Kidney epithelial cell (primary cell): ENCODE results near the gene ZNF141. TPM values are rescaled to one million over a fixed set of nuclear protein-coding genes. Genes with fewer than 3 reads are reported as not detected.
"Not testable (repeated sequence)": the region's sequence is repeated elsewhere in the genome, so short reads cannot be mapped to it uniquely, and the experiment has no call there.

Experiments
- DNase-seq: peaks from one replicate; pipeline ENCODE4 v3.0.0-alpha.2; 2010; ENCODE audit warnings: low read depth
- H3K27me3 ChIP-seq: 2 replicates; pipeline ENCODE4 v1.6.0; 2011; ENCODE audit warnings: low read length; ENCODE audit not compliant: control insufficient read depth, insufficient read depth
- H3K36me3 ChIP-seq: 2 replicates; pipeline ENCODE4 v1.5.1; 2011; ENCODE audit warnings: low read length; ENCODE audit not compliant: control insufficient read depth, insufficient read depth
- H3K4me3 ChIP-seq: 2 replicates; pipeline ENCODE4 v1.5.1; 2011; ENCODE audit warnings: low read depth, mild to moderate bottlenecking, control low read depth, low read length
- CTCF ChIP-seq: IDR thresholded peaks from 2 replicates; pipeline ENCODE4 v1.5.1; 2011; ENCODE audit warnings: mild to moderate bottlenecking, moderate library complexity, low read length, control low read depth, inconsistent platforms; ENCODE audit not compliant: insufficient read depth, poor library complexity, severe bottlenecking
- total RNA-seq: library from RNA; depleted of rRNA; stranded (reverse); fragments of >200 nt; gene quantifications from 2 replicates; pipeline ENCODE4 v1.2.3, GENCODE V29; 2015

Gene ZNF141
- 8.4 and 10.6 TPM in 2 replicates for total RNA-seq

GRCh38 chr4:337143-337931 is at the start of gene ZNF141:
Gene ZNF141 (plus strand): TSS chr4:337814. CDS start chr4:337984, 170 bp downstream.
- peak within 1 kb of the TSS; percentile 70 for H3K4me3 ChIP-seq
- H3K36me3 ChIP-seq = no peaks in the 10 kb centered on the region
- H3K27me3 ChIP-seq = no peaks in the 10 kb centered on the region
- TF ChIP-seq CTCF = no peak
- DNase-seq = peak; percentile 88

GRCh38 chr4:288891-289290 is 48.7 kb upstream of the ZNF141 start:
- Histone ChIP-seq H3K36me3 (no peaks in the 10 kb centered on the region), H3K27me3 (no peaks in the 10 kb centered on the region), H3K4me3 (no peak overlapping the region)
- no peak for DNase-seq
- no peak for TF ChIP-seq CTCF

GRCh38 chr4:294732-295131 is 42.9 kb upstream of the ZNF141 start:
- no peak overlapping the region for H3K4me3 ChIP-seq
- H3K36me3 ChIP-seq = no peaks in the 10 kb centered on the region
- no peak for DNase-seq
- H3K27me3 ChIP-seq = no peaks in the 10 kb centered on the region
- TF ChIP-seq CTCF = no peak

GRCh38 chr4:302381-302780 is 35.2 kb upstream of the ZNF141 start:
- Histone ChIP-seq H3K4me3 (no peak overlapping the region), H3K27me3 (peaks cover 5% of the 10 kb centered on the region), H3K36me3 (no peaks in the 10 kb centered on the region)
- DNase-seq = no peak
- no peak for TF ChIP-seq CTCF

GRCh38 chr4:304516-304915 is 33.1 kb upstream of the ZNF141 start:
- not testable (repeated sequence) for H3K27me3 ChIP-seq, DNase-seq, H3K36me3 ChIP-seq
- peak overlapping the region; percentile 51 for H3K4me3 ChIP-seq

- no peaks in the 10 kb centered on the region for H3K36me3 ChIP-seq
- peak; percentile 34 for DNase-seq
- peak within 1 kb of the TSS; percentile 51 for H3K4me3 ChIP-seq
- no peak for TF ChIP-seq CTCF
- peaks cover 5% of the 10 kb centered on the region for H3K27me3 ChIP-seq
These were observed 32.5 kb upstream of the ZNF141 start, which contains the start of gene ZNF732 for GRCh38 chr4:304969-305680. Gene ZNF732 (minus strand): TSS chr4:305474. CDS start chr4:305310, 164 bp downstream.
